Glutamatergic neuron (in vitro differentiated cells): Measurements from ENCODE around the gene CA9. TPM values are rescaled to one million over a fixed set of nuclear protein-coding genes. Genes with fewer than 3 reads are reported as not detected.

Experiments
- DNase-seq: peaks from one replicate; pipeline ENCODE4 v3.0.0; 2022
- H3K27ac Mint-ChIP-seq: one replicate; pipeline ENCODE4 v1.8.0; 2020; ENCODE audit warnings: mild to moderate bottlenecking, mixed read lengths, inconsistent platforms; ENCODE audit not compliant: unreplicated experiment
- H3K27me3 Mint-ChIP-seq: one replicate; pipeline ENCODE4 v1.8.0; 2020; ENCODE audit warnings: mild to moderate bottlenecking, moderate library complexity, mixed read lengths, inconsistent platforms; ENCODE audit not compliant: unreplicated experiment
- H3K36me3 Mint-ChIP-seq: one replicate; pipeline ENCODE4 v1.8.0; 2020; ENCODE audit warnings: mild to moderate bottlenecking, mixed read lengths, inconsistent platforms; ENCODE audit not compliant: unreplicated experiment
- H3K4me1 Mint-ChIP-seq: one replicate; pipeline ENCODE4 v1.8.0; 2020; ENCODE audit warnings: mild to moderate bottlenecking, low read depth, mixed read lengths, inconsistent platforms; ENCODE audit not compliant: unreplicated experiment
- H3K4me3 Mint-ChIP-seq: one replicate; pipeline ENCODE4 v1.8.0; 2020; ENCODE audit warnings: mild to moderate bottlenecking, mixed read lengths, inconsistent platforms; ENCODE audit not compliant: unreplicated experiment
- H3K9me3 Mint-ChIP-seq: one replicate; pipeline ENCODE4 v1.8.0; 2020; ENCODE audit warnings: mild to moderate bottlenecking, moderate library complexity, mixed read lengths, inconsistent platforms; ENCODE audit not compliant: unreplicated experiment
- CTCF ChIP-seq: fragments of 200-600 bp; sonication (generic); IDR thresholded peaks from one replicate; pipeline ENCODE4 v1.5.0; 2021; ENCODE audit not compliant: partially characterized antibody, unreplicated experiment
- total RNA-seq: library from RNA; stranded (reverse); fragmentation: NEBNext Ultra II Directional; extraction: Animal tissue kit (Norgen Biotek cat#: 25700); gene quantifications from one replicate; pipeline ENCODE4 v1.2.1, GENCODE V29; 2021; ENCODE audit not compliant: unreplicated experiment

The CA9 gene
- total RNA-seq, 1 donor from 2014 or later = not detected

GRCh38 chr9:35679766-35680330 lies 6.1 kb downstream of the CA9 start:
- Mint-ChIP-seq H3K36me3 (no peaks in the 10 kb centered on the region), H3K9me3 (peaks cover 7% of the 10 kb centered on the region), H3K27ac (no peak overlapping the region), H3K4me1 (peaks cover 7% of the 10 kb centered on the region), H3K27me3 (peaks cover 10% of the 10 kb centered on the region), H3K4me3 (no peak overlapping the region)
- no peak for TF ChIP-seq CTCF
- no peak for DNase-seq

- H3K9me3 Mint-ChIP-seq = peaks cover 7% of the 10 kb centered on the region
- H3K4me1 Mint-ChIP-seq = peaks cover 8% of the 10 kb centered on the region
- no peak overlapping the region for H3K4me3 Mint-ChIP-seq
- peaks cover 10% of the 10 kb centered on the region for H3K27me3 Mint-ChIP-seq
- no peak for DNase-seq
- H3K36me3 Mint-ChIP-seq = no peaks in the 10 kb centered on the region
- no peak overlapping the region for H3K27ac Mint-ChIP-seq
- TF ChIP-seq CTCF = no peak
These were observed 6.8 kb downstream of the CA9 start for GRCh38 chr9:35680331-35681105.

- no peak for DNase-seq
- peaks cover 10% of the 10 kb centered on the region for H3K27me3 Mint-ChIP-seq
- H3K4me3 Mint-ChIP-seq = no peak overlapping the region
- H3K4me1 Mint-ChIP-seq = peaks cover 9% of the 10 kb centered on the region
- TF ChIP-seq CTCF = no peak
- no peaks in the 10 kb centered on the region for H3K36me3 Mint-ChIP-seq
- peaks cover 9% of the 10 kb centered on the region for H3K9me3 Mint-ChIP-seq
- no peak overlapping the region for H3K27ac Mint-ChIP-seq
These were observed 7.7 kb downstream of the CA9 start for GRCh38 chr9:35681341-35682002.

GRCh38 chr9:35682051-35682450 lies 8.3 kb downstream of the CA9 start:
- TF ChIP-seq CTCF = no peak
- Mint-ChIP-seq H3K36me3 (no peaks in the 10 kb centered on the region), H3K27ac (no peak overlapping the region), H3K9me3 (peaks cover 9% of the 10 kb centered on the region), H3K4me3 (no peak overlapping the region), H3K4me1 (peaks cover 15% of the 10 kb centered on the region), H3K27me3 (peaks cover 10% of the 10 kb centered on the region)
- DNase-seq = no peak
